ENCODE measurements around the gene SMU1. TPM values are rescaled to one million over a fixed set of nuclear protein-coding genes. Genes with fewer than 3 reads are reported as not detected.

Gene SMU1
- total RNA-seq, 6 donors from 2014 or later: 7.9 to 19.8 (median 17.2) TPM

DNA sequence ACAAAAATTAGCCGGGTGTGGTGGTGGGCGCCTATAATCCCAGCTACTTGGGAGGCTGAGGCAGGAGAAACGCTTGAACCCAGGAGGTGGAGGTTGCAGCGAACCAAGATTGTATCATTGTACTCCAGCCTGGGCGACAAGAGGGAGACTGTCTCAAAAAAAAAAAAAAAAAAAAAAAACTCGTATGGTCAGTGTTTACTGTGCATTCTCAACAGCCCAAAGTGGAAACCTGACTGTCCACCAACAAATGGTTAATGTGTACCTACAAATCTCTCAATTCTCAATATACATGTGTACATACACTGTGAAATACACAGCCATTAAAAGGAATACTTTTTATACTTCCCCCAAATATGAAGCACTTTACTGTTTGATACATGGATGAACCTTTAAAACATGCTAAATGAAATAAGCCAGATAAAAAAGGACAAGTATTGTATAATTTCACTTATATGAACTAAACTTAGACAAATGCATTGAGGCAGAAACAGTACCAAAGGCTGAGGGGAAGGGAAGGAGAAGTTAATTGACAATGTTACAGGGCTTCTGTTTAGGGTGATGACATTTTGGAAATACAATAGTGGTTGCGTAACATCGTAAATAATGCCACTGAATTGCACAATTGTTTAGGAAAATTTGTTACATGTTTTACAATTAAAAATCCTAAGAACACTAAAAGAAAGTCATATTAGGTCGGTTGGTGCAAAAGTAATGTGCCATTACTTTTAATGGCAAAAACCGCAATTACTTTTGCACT, 34.9 kb downstream of the SMU1 start:
- ATAC-seq (ENCODE audit: low FRiP score in 2 of 2): no peak
- TF ChIP-seq, protein P1, sequence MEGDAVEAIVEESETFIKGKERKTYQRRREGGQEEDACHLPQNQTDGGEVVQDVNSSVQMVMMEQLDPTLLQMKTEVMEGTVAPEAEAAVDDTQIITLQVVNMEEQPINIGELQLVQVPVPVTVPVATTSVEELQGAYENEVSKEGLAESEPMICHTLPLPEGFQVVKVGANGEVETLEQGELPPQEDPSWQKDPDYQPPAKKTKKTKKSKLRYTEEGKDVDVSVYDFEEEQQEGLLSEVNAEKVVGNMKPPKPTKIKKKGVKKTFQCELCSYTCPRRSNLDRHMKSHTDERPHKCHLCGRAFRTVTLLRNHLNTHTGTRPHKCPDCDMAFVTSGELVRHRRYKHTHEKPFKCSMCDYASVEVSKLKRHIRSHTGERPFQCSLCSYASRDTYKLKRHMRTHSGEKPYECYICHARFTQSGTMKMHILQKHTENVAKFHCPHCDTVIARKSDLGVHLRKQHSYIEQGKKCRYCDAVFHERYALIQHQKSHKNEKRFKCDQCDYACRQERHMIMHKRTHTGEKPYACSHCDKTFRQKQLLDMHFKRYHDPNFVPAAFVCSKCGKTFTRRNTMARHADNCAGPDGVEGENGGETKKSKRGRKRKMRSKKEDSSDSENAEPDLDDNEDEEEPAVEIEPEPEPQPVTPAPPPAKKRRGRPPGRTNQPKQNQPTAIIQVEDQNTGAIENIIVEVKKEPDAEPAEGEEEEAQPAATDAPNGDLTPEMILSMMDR (IDR thresholded peaks at IDR 0.05): no peak
- TF ChIP-seq EP300 (IDR thresholded peaks at IDR 0.05): peak in 1 of 4 donors; percentile 32
- TF ChIP-seq POLR2A (IDR thresholded peaks at IDR 0.05): no peak
- peak in 1 of 2 donors; percentile 25 for TF ChIP-seq POLR2AphosphoS5 (IDR thresholded peaks at IDR 0.05)
- 75 to 80% methylated on average over 10 of the region's 10 CpGs for WGBS, 2 donors
- DNase-seq: no peak
- no peaks in the 10 kb centered on the region for H3K9me3 ChIP-seq
- peaks cover 26 to 58% (median 45%) of the 10 kb centered on the region in 4 donors for H3K36me3 ChIP-seq
- H3K27me3 ChIP-seq: no peaks in the 10 kb centered on the region
- no peak overlapping the region for H3K27ac ChIP-seq
- no peak overlapping the region for H3K4me3 ChIP-seq
- H3K4me1 ChIP-seq: peaks cover 9 to 15% (median 10%) of the 10 kb centered on the region in 4 donors

DNA sequence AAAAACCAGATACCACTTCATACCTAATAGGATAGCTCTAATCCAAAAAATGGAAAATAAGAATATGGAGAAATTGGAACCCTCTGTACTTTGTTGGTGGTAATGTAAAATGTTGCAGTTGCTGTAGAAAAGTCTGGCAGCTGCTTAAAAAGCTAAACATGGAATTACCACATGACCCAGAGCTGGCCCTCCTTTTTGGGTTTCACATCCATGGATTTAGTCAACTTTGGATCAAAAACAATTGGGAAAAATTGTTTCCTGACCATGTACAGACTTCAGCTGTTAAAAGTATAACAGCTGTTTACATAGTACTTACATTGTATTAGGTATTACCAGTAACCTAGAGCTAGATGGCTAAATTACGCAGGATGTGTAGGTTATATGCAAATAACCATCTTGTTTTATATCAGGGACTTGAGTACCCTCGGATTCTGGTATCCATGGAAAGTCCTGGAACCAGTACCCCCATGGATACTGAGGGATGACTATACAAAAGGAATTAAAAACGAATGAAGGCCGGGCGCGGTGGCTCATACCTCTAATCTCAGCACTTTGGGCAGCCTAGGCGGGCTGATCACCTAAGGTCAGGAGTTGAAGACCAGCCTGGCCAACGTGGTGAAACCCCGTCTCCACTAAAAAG, 35.6 kb downstream of the SMU1 start:
- Histone ChIP-seq H3K4me3 (no peak overlapping the region), H3K27me3 (no peaks in the 10 kb centered on the region), H3K36me3 (peaks cover 31 to 58% (median 46%) of the 10 kb centered on the region in 4 donors), H3K4me1 (peaks cover 9 to 15% (median 10%) of the 10 kb centered on the region in 4 donors), H3K27ac (no peak overlapping the region), H3K9me3 (no peaks in the 10 kb centered on the region)
- WGBS, 2 donors: 89 to 90% methylated on average over 9 of the region's 9 CpGs
- no peak for TF ChIP-seq EP300 (IDR thresholded peaks at IDR 0.05)
- TF ChIP-seq POLR2AphosphoS5 (IDR thresholded peaks at IDR 0.05): no peak
- TF ChIP-seq, protein P1 (IDR thresholded peaks at IDR 0.05): no peak
- no peak for TF ChIP-seq POLR2A (IDR thresholded peaks at IDR 0.05)
- ATAC-seq (ENCODE audit: low FRiP score in 2 of 2) (no peak), DNase-seq (no peak)

DNA sequence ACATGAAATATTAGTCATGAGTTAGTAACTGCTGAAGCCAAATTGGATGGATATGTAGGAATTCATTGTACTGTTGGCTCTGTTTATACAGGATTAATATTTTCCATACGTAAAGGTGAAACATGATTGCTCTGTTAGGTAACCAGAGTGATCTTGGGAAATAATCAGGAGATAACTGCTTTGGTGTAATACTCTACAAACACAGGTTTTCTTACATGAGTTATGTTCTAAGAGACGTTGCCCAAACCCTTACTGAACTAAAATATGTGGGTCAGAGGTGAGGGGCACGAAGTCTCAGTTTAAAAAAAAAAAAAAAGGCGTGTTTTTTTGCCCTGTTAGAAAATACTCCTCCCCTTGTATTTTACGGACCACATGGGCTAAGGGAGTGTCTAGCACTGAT, 43.6 kb downstream of the SMU1 start:
- Histone ChIP-seq H3K4me3 (no peak overlapping the region), H3K36me3 (peaks cover 41 to 100% (median 75%) of the 10 kb centered on the region in 4 donors), H3K4me1 (peaks cover 17 to 42% (median 33%) of the 10 kb centered on the region in 4 donors), H3K9me3 (no peaks in the 10 kb centered on the region), H3K27ac (no peak overlapping the region), H3K27me3 (no peaks in the 10 kb centered on the region)
- DNase-seq (no peak), ATAC-seq (ENCODE audit: low FRiP score in 2 of 2) (no peak)
- 85 to 91% methylated on average over 5 of the region's 5 CpGs for WGBS, 2 donors
- no peak for TF ChIP-seq POLR2A (IDR thresholded peaks at IDR 0.05)
- TF ChIP-seq EP300 (IDR thresholded peaks at IDR 0.05): no peak
- no peak for TF ChIP-seq POLR2AphosphoS5 (IDR thresholded peaks at IDR 0.05)
- TF ChIP-seq, protein P1 (IDR thresholded peaks at IDR 0.05): no peak

DNA sequence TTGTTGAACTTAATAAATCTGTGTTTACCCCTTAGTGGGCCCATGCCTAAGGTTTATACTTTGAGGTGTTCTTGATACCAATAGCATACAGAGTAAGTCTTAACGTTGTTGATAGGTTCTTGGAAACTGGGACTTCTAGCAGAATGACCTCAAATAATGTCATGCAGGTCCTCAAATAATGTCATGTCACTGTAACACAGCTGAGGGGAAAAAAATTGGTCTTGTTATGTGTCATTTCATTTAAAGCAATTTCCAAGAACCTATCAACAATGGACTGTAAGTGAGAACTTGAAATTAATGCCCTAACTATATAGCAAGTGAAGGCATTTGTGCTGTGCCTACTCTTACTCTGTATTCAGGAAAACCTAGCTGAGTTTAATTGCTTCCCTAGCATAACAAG, 44.2 kb downstream of the SMU1 start:
- Histone ChIP-seq H3K27ac (no peak overlapping the region), H3K9me3 (no peaks in the 10 kb centered on the region), H3K4me1 (peaks cover 23 to 48% (median 39%) of the 10 kb centered on the region in 4 donors), H3K36me3 (peaks cover 38 to 100% (median 69%) of the 10 kb centered on the region in 4 donors), H3K4me3 (no peak overlapping the region), H3K27me3 (no peaks in the 10 kb centered on the region)
- DNase-seq (no peak), ATAC-seq (ENCODE audit: low FRiP score in 2 of 2) (no peak)
- WGBS, 2 donors: 65 to 77% methylated on average over 1 of the region's 1 CpG
- TF ChIP-seq EP300 (IDR thresholded peaks at IDR 0.05) (no peak), POLR2AphosphoS5 (IDR thresholded peaks at IDR 0.05) (no peak), POLR2A (IDR thresholded peaks at IDR 0.05) (no peak)
- TF ChIP-seq, protein P1 (IDR thresholded peaks at IDR 0.05): no peak

Data from upper lobe of left lung (tissue), 6 donors.